Lung microvascular endothelial cell (primary cell): ENCODE measurements around the gene CLINT1. TPM values are rescaled to one million over a fixed set of nuclear protein-coding genes. Genes with fewer than 3 reads are reported as not detected.
"Not testable (repeated sequence)": the region's sequence is repeated elsewhere in the genome, so short reads cannot be mapped to it uniquely, and the experiment has no call there.

Experiments used
- DNase-seq, 2 donors: peaks; one replicate each; pipeline versions ENCODE4 v3.0.0 to v3.0.0-alpha.2; 2010; ENCODE audit warnings: low read depth in 2 of 2
- total RNA-seq: library from RNA; depleted of rRNA; stranded (reverse); fragments of >200 nt; gene quantifications from 2 replicates; pipeline ENCODE4 v1.2.1, GENCODE V29; 2014

Gene CLINT1
- total RNA-seq, 1 donor from 2014 or later, result 86.7 TPM

GRCh38 chr5:157862183-157862851 is 3.4 kb upstream of the CLINT1 start:
- no peak for DNase-seq

- no peak for DNase-seq
These were observed 2.2 kb upstream of the CLINT1 start for GRCh38 chr5:157860898-157861890.

GRCh38 chr5:157859227-157859575 is 256 bp upstream of the CLINT1 start:
- no peak for DNase-seq

GRCh38 chr5:157857816-157858526 is 974 bp downstream of the CLINT1 start:
- DNase-seq, result peak in 1 of 2 donors; percentile 14

GRCh38 chr5:157855404-157855994 is 3.4 kb downstream of the CLINT1 start:
- peak; percentile 76 to 78 for DNase-seq

GRCh38 chr5:157853365-157853764 is 5.6 kb downstream of the CLINT1 start:
- DNase-seq, result not testable (repeated sequence)

- no peak for DNase-seq
These were observed 12.9 kb downstream of the CLINT1 start for GRCh38 chr5:157845914-157846598.

GRCh38 chr5:157842787-157843186 is 16.2 kb downstream of the CLINT1 start:
- no peak for DNase-seq

GRCh38 chr5:157842185-157842584 is 16.8 kb downstream of the CLINT1 start:
- no peak for DNase-seq

GRCh38 chr5:157839157-157839795 is 19.7 kb downstream of the CLINT1 start:
- no peak for DNase-seq

GRCh38 chr5:157836121-157836753 is 22.7 kb downstream of the CLINT1 start:
- DNase-seq, result no peak

GRCh38 chr5:157835041-157835440 is 23.9 kb downstream of the CLINT1 start:
- no peak for DNase-seq

GRCh38 chr5:157828944-157829639 is 29.9 kb downstream of the CLINT1 start:
- DNase-seq, result no peak

- DNase-seq, result peak; percentile 8 to 32
These were observed 30.6 kb downstream of the CLINT1 start for GRCh38 chr5:157828105-157828943.

- peak; percentile 63 for DNase-seq
These were observed 31.5 kb downstream of the CLINT1 start for GRCh38 chr5:157827423-157827822.

GRCh38 chr5:157823655-157824054 is 35.3 kb downstream of the CLINT1 start:
- no peak for DNase-seq

GRCh38 chr5:157821822-157822622 is 36.9 kb downstream of the CLINT1 start:
- DNase-seq, result no peak

- DNase-seq, result no peak
These were observed 37.5 kb downstream of the CLINT1 start for GRCh38 chr5:157821405-157821804.
